ENCODE measurements around the gene AP1M2.
"Not testable (repeated sequence)": the region's sequence is repeated elsewhere in the genome, so short reads cannot be mapped to it uniquely, and the experiment has no call there.

AP1M2 gene

GRCh38 chr19:10593820-10594637, 6.9 kb upstream of the AP1M2 start:
- Histone ChIP-seq H3K9me3 (ENCODE audit: control insufficient read depth in 1 of 2, low read length in 2 of 2) (no peaks in the 10 kb centered on the region), H3K36me3 (ENCODE audit: control insufficient read depth in 1 of 2, insufficient read depth in 2 of 2, low read length in 2 of 2) (no peaks in the 10 kb centered on the region), H3K4me3 (ENCODE audit: low read depth in 1 of 2, low read length in 2 of 2) (no peak overlapping the region), H3K27ac (ENCODE audit: low read length) (no peak overlapping the region), H3K27me3 (ENCODE audit: low read depth, low read length) (no peaks in the 10 kb centered on the region), H3K4me1 (ENCODE audit: control insufficient read depth in 1 of 2, insufficient read depth in 2 of 2, low read length in 2 of 2) (peaks cover 0 to 5% of the 10 kb centered on the region in 2 donors)

GRCh38 chr19:10593148-10593547, 6.0 kb upstream of the AP1M2 start:
- H3K27ac ChIP-seq (ENCODE audit: low read length), result no peak overlapping the region
- no peaks in the 10 kb centered on the region for H3K27me3 ChIP-seq (ENCODE audit: low read depth, low read length)
- H3K4me3 ChIP-seq (ENCODE audit: low read depth in 1 of 2, low read length in 2 of 2), result no peak overlapping the region
- peaks cover 0 to 5% of the 10 kb centered on the region in 2 donors for H3K4me1 ChIP-seq (ENCODE audit: control insufficient read depth in 1 of 2, insufficient read depth in 2 of 2, low read length in 2 of 2)
- no peaks in the 10 kb centered on the region for H3K9me3 ChIP-seq (ENCODE audit: control insufficient read depth in 1 of 2, low read length in 2 of 2)
- H3K36me3 ChIP-seq (ENCODE audit: control insufficient read depth in 1 of 2, insufficient read depth in 2 of 2, low read length in 2 of 2), result no peaks in the 10 kb centered on the region

- Histone ChIP-seq H3K9me3 (ENCODE audit: control insufficient read depth in 1 of 2, low read length in 2 of 2) (no peaks in the 10 kb centered on the region), H3K27me3 (ENCODE audit: low read depth, low read length) (peaks cover 12% of the 10 kb centered on the region), H3K4me1 (ENCODE audit: control insufficient read depth in 1 of 2, insufficient read depth in 2 of 2, low read length in 2 of 2) (no peaks in the 10 kb centered on the region), H3K27ac (ENCODE audit: low read length) (no peak overlapping the region), H3K36me3 (ENCODE audit: control insufficient read depth in 1 of 2, insufficient read depth in 2 of 2, low read length in 2 of 2) (no peaks in the 10 kb centered on the region), H3K4me3 (ENCODE audit: low read depth in 1 of 2, low read length in 2 of 2) (no peak overlapping the region)
Observed at GRCh38 chr19:10587839-10588150, 683 bp upstream of the AP1M2 start.

- no peaks in the 10 kb centered on the region for H3K9me3 ChIP-seq (ENCODE audit: control insufficient read depth in 1 of 2, low read length in 2 of 2)
- no peak overlapping the region for H3K27ac ChIP-seq (ENCODE audit: low read length)
- no peaks in the 10 kb centered on the region for H3K36me3 ChIP-seq (ENCODE audit: control insufficient read depth in 1 of 2, insufficient read depth in 2 of 2, low read length in 2 of 2)
- peaks cover 12% of the 10 kb centered on the region for H3K27me3 ChIP-seq (ENCODE audit: low read depth, low read length)
- H3K4me1 ChIP-seq (ENCODE audit: control insufficient read depth in 1 of 2, insufficient read depth in 2 of 2, low read length in 2 of 2), result peaks cover 0 to under 1% of the 10 kb centered on the region in 2 donors
- peak overlapping the region in 1 of 2 donors; percentile 56 for H3K4me3 ChIP-seq (ENCODE audit: low read depth in 1 of 2, low read length in 2 of 2)
Observed at GRCh38 chr19:10586396-10586795, 716 bp downstream of the AP1M2 start.

GRCh38 chr19:10583036-10583776, 3.9 kb downstream of the AP1M2 start:
- Histone ChIP-seq H3K4me1 (ENCODE audit: control insufficient read depth in 1 of 2, insufficient read depth in 2 of 2, low read length in 2 of 2) (peaks cover 0 to 6% of the 10 kb centered on the region in 2 donors), H3K36me3 (ENCODE audit: control insufficient read depth in 1 of 2, insufficient read depth in 2 of 2, low read length in 2 of 2) (no peaks in the 10 kb centered on the region), H3K4me3 (ENCODE audit: low read depth in 1 of 2, low read length in 2 of 2) (no peak overlapping the region), H3K27ac (ENCODE audit: low read length) (no peak overlapping the region), H3K27me3 (ENCODE audit: low read depth, low read length) (peaks cover 12% of the 10 kb centered on the region), H3K9me3 (ENCODE audit: control insufficient read depth in 1 of 2, low read length in 2 of 2) (no peaks in the 10 kb centered on the region)

GRCh38 chr19:10582091-10582490, 5.0 kb downstream of the AP1M2 start:
- peaks cover 0 to 6% of the 10 kb centered on the region in 2 donors for H3K4me1 ChIP-seq (ENCODE audit: control insufficient read depth in 1 of 2, insufficient read depth in 2 of 2, low read length in 2 of 2)
- no peak overlapping the region for H3K4me3 ChIP-seq (ENCODE audit: low read depth in 1 of 2, low read length in 2 of 2)
- no peaks in the 10 kb centered on the region for H3K36me3 ChIP-seq (ENCODE audit: control insufficient read depth in 1 of 2, insufficient read depth in 2 of 2, low read length in 2 of 2)
- no peak overlapping the region for H3K27ac ChIP-seq (ENCODE audit: low read length)
- H3K27me3 ChIP-seq (ENCODE audit: low read depth, low read length), result peaks cover 2% of the 10 kb centered on the region
- H3K9me3 ChIP-seq (ENCODE audit: control insufficient read depth in 1 of 2, low read length in 2 of 2), result no peaks in the 10 kb centered on the region

- no peaks in the 10 kb centered on the region for H3K27me3 ChIP-seq (ENCODE audit: low read depth, low read length)
- peak overlapping the region in 1 of 2 donors; percentile 24 for H3K4me3 ChIP-seq (ENCODE audit: low read depth in 1 of 2, low read length in 2 of 2)
- H3K27ac ChIP-seq (ENCODE audit: low read length), result no peak overlapping the region
- no peaks in the 10 kb centered on the region for H3K36me3 ChIP-seq (ENCODE audit: control insufficient read depth in 1 of 2, insufficient read depth in 2 of 2, low read length in 2 of 2)
- H3K4me1 ChIP-seq (ENCODE audit: control insufficient read depth in 1 of 2, insufficient read depth in 2 of 2, low read length in 2 of 2), result peaks cover 0 to 6% of the 10 kb centered on the region in 2 donors
- no peaks in the 10 kb centered on the region for H3K9me3 ChIP-seq (ENCODE audit: control insufficient read depth in 1 of 2, low read length in 2 of 2)
Observed at GRCh38 chr19:10580979-10581631, 6.0 kb downstream of the AP1M2 start.

- H3K9me3 ChIP-seq (ENCODE audit: control insufficient read depth in 1 of 2, low read length in 2 of 2), result no peaks in the 10 kb centered on the region
- H3K36me3 ChIP-seq (ENCODE audit: control insufficient read depth in 1 of 2, insufficient read depth in 2 of 2, low read length in 2 of 2), result no peaks in the 10 kb centered on the region
- peaks cover 0 to 6% of the 10 kb centered on the region in 2 donors for H3K4me1 ChIP-seq (ENCODE audit: control insufficient read depth in 1 of 2, insufficient read depth in 2 of 2, low read length in 2 of 2)
- no peak overlapping the region for H3K27ac ChIP-seq (ENCODE audit: low read length)
- no peaks in the 10 kb centered on the region for H3K27me3 ChIP-seq (ENCODE audit: low read depth, low read length)
- no peak overlapping the region for H3K4me3 ChIP-seq (ENCODE audit: low read depth in 1 of 2, low read length in 2 of 2)
Observed at GRCh38 chr19:10577951-10578350, 9.2 kb downstream of the AP1M2 start.

GRCh38 chr19:10575011-10575716, 11.9 kb downstream of the AP1M2 start:
- no peaks in the 10 kb centered on the region for H3K36me3 ChIP-seq (ENCODE audit: control insufficient read depth in 1 of 2, insufficient read depth in 2 of 2, low read length in 2 of 2)
- H3K27me3 ChIP-seq (ENCODE audit: low read depth, low read length), result no peaks in the 10 kb centered on the region
- no peaks in the 10 kb centered on the region for H3K9me3 ChIP-seq (ENCODE audit: control insufficient read depth in 1 of 2, low read length in 2 of 2)
- no peak overlapping the region for H3K27ac ChIP-seq (ENCODE audit: low read length)
- H3K4me3 ChIP-seq (ENCODE audit: low read depth in 1 of 2, low read length in 2 of 2), result no peak overlapping the region
- no peaks in the 10 kb centered on the region for H3K4me1 ChIP-seq (ENCODE audit: control insufficient read depth in 1 of 2, insufficient read depth in 2 of 2, low read length in 2 of 2)

GRCh38 chr19:10574462-10574861, 12.7 kb downstream of the AP1M2 start:
- H3K27ac ChIP-seq (ENCODE audit: low read length), result no peak overlapping the region
- no peaks in the 10 kb centered on the region for H3K27me3 ChIP-seq (ENCODE audit: low read depth, low read length)
- peaks cover 0 to 4% of the 10 kb centered on the region in 2 donors for H3K4me1 ChIP-seq (ENCODE audit: control insufficient read depth in 1 of 2, insufficient read depth in 2 of 2, low read length in 2 of 2)
- no peaks in the 10 kb centered on the region for H3K36me3 ChIP-seq (ENCODE audit: control insufficient read depth in 1 of 2, insufficient read depth in 2 of 2, low read length in 2 of 2)
- no peak overlapping the region for H3K4me3 ChIP-seq (ENCODE audit: low read depth in 1 of 2, low read length in 2 of 2)
- no peaks in the 10 kb centered on the region for H3K9me3 ChIP-seq (ENCODE audit: control insufficient read depth in 1 of 2, low read length in 2 of 2)

GRCh38 chr19:10573793-10574192, 13.3 kb downstream of the AP1M2 start:
- not testable (repeated sequence) for H3K4me3 ChIP-seq (ENCODE audit: low read depth in 1 of 2, low read length in 2 of 2); H3K36me3 ChIP-seq (ENCODE audit: control insufficient read depth in 1 of 2, insufficient read depth in 2 of 2, low read length in 2 of 2); H3K27ac ChIP-seq (ENCODE audit: low read length)

More at GRCh38 chr19:10573793-10574192, 13.3 kb downstream of the AP1M2 start:
- H3K4me1 ChIP-seq (ENCODE audit: control insufficient read depth in 1 of 2, insufficient read depth in 2 of 2, low read length in 2 of 2); H3K9me3 ChIP-seq (ENCODE audit: control insufficient read depth in 1 of 2, low read length in 2 of 2); H3K27me3 ChIP-seq (ENCODE audit: low read depth, low read length): not testable (repeated sequence)
